Activated B cell treated with CpG ODN at 0.5 μM for 24 hours (primary cell): ENCODE measurements around the gene KCP. TPM values are rescaled to one million over a fixed set of nuclear protein-coding genes. Genes with fewer than 3 reads are reported as not detected.

ENCODE experiments used
- ATAC-seq: fragments of 200-7000 bp; cut with Tn5 transposase; one replicate; pipeline ENCODE4 v1.10.0; 2021; ENCODE audit warnings: low read depth, mild to moderate bottlenecking, moderate library complexity
- CTCF ChIA-PET: fragments of 350-600 bp; sonication (Branson Sonifier 250); formaldehyde crosslinking; loops from one replicate; lab custom pipeline; 2021; ENCODE audit warnings: antibody characterized with exemption; lab: Charles Lee
- POLR2A ChIA-PET: fragments of 350-600 bp; sonication (Branson Sonifier 250); formaldehyde crosslinking; loops from one replicate; lab custom pipeline; 2021; ENCODE audit warnings: antibody characterized with exemption; lab: Charles Lee
- DNase-seq: peaks from one replicate; pipeline ENCODE4 v3.0.0; 2022
- H3K27ac Mint-ChIP-seq: one replicate; pipeline ENCODE4 v1.8.0; 2020; ENCODE audit warnings: mixed read lengths
- H3K27me3 Mint-ChIP-seq: one replicate; pipeline ENCODE4 v1.8.0; 2021; ENCODE audit warnings: mixed read lengths
- H3K36me3 Mint-ChIP-seq: one replicate; pipeline ENCODE4 v1.8.0; 2021; ENCODE audit warnings: low read depth, mixed read lengths
- H3K4me1 Mint-ChIP-seq: one replicate; pipeline ENCODE4 v1.8.0; 2021; ENCODE audit warnings: mixed read lengths
- H3K4me3 Mint-ChIP-seq: one replicate; pipeline ENCODE4 v1.8.0; 2020; ENCODE audit warnings: mild to moderate bottlenecking, mixed read lengths
- H3K9me3 Mint-ChIP-seq: one replicate; pipeline ENCODE4 v1.8.0; 2020; ENCODE audit warnings: mixed read lengths
- CTCF ChIP-seq: fragments of 200-600 bp; IDR thresholded peaks from one replicate; pipeline ENCODE4 v1.8.0; 2022; ENCODE audit warnings: antibody characterized with exemption, mild to moderate bottlenecking
- intact Hi-C: fragments of 100-400 bp; cut with micrococcal nuclease; formaldehyde crosslinking; loops from one replicate; pipeline ENCODE4 v1.15.1; 2024
- total RNA-seq: library from RNA; stranded (reverse); gene quantifications from 2 replicates; pipeline ENCODE4 v1.2.3, GENCODE V29; 2022

Gene KCP
- total RNA-seq, 1 donor from 2014 or later = 4.1 TPM

- POLR2A ChIA-PET = interaction anchor here (1.7 kb wide), 1 partner anchor 9 kb away, joined by 5 read pairs; the partner anchor contains the start of gene IRF5
- CTCF ChIA-PET = no interaction called here
- no peak overlapping the region for H3K27ac Mint-ChIP-seq
- intact Hi-C loops = no loop called here
- no peak for DNase-seq
- ATAC-seq = no peak
- no peaks in the 10 kb centered on the region for H3K9me3 Mint-ChIP-seq
- no peaks in the 10 kb centered on the region for H3K27me3 Mint-ChIP-seq
- peaks cover 12% of the 10 kb centered on the region for H3K4me1 Mint-ChIP-seq
- no peak for TF ChIP-seq CTCF
- no peak overlapping the region for H3K4me3 Mint-ChIP-seq
- no peaks in the 10 kb centered on the region for H3K36me3 Mint-ChIP-seq
These were observed 17.8 kb upstream of the KCP start for GRCh38 chr7:128928159-128928813.

GRCh38 chr7:128924707-128925588, 14.4 kb upstream of the KCP start:
- ChIA-PET POLR2A (interaction anchor here (1.3 kb wide), 1 partner anchor 8 kb away, joined by 4 read pairs; no protein-coding TSS in a partner anchor), CTCF (interaction anchor here (1.0 kb wide), 1 partner anchor 41 kb away, joined by 3 read pairs; no protein-coding TSS in a partner anchor)
- Mint-ChIP-seq H3K27ac (no peak overlapping the region), H3K27me3 (peaks cover 2% of the 10 kb centered on the region), H3K4me3 (no peak overlapping the region), H3K4me1 (peaks cover 3% of the 10 kb centered on the region), H3K9me3 (no peaks in the 10 kb centered on the region), H3K36me3 (no peaks in the 10 kb centered on the region)
- intact Hi-C loops = loop anchor here (1.0 kb wide), 1 partner anchor 8 kb away; no protein-coding TSS in a partner anchor
- ATAC-seq = no peak
- TF ChIP-seq CTCF = no peak
- DNase-seq = no peak

GRCh38 chr7:128923411-128923800, 12.9 kb upstream of the KCP start:
- H3K27ac Mint-ChIP-seq = no peak overlapping the region
- ATAC-seq (no peak), DNase-seq (no peak)
- peaks cover 2% of the 10 kb centered on the region for H3K27me3 Mint-ChIP-seq
- CTCF ChIA-PET = no interaction called here
- no peaks in the 10 kb centered on the region for H3K36me3 Mint-ChIP-seq
- POLR2A ChIA-PET = no interaction called here
- no peak overlapping the region for H3K4me3 Mint-ChIP-seq
- peaks cover 10% of the 10 kb centered on the region for H3K4me1 Mint-ChIP-seq
- intact Hi-C loops = no loop called here
- no peak for TF ChIP-seq CTCF
- H3K9me3 Mint-ChIP-seq = no peaks in the 10 kb centered on the region

- no peak for TF ChIP-seq CTCF
- H3K27me3 Mint-ChIP-seq = peaks cover 2% of the 10 kb centered on the region
- no peaks in the 10 kb centered on the region for H3K36me3 Mint-ChIP-seq
- H3K4me1 Mint-ChIP-seq = peaks cover 10% of the 10 kb centered on the region
- no peak overlapping the region for H3K4me3 Mint-ChIP-seq
- intact Hi-C loops = no loop called here
- ChIA-PET CTCF (no interaction called here), POLR2A (interaction anchor here (0.6 kb wide), 1 partner anchor 15 kb away, joined by 3 read pairs; the partner anchor contains the start of gene IRF5)
- DNase-seq (no peak), ATAC-seq (no peak)
- H3K27ac Mint-ChIP-seq = no peak overlapping the region
- no peaks in the 10 kb centered on the region for H3K9me3 Mint-ChIP-seq
These were observed 12.2 kb upstream of the KCP start for GRCh38 chr7:128922496-128923410.
